Epithelial cell of umbilical artery (primary cell): ENCODE results near the gene GPM6B. TPM values are rescaled to one million over a fixed set of nuclear protein-coding genes. Genes with fewer than 3 reads are reported as not detected.

Source experiments
- total RNA-seq: library from RNA; depleted of rRNA; stranded (reverse); fragments of >200 nt; gene quantifications from 2 replicates; pipeline ENCODE4 v1.2.3, GENCODE V29; 2014

The GPM6B gene
- 0.46 and 2.3 TPM in 2 replicates for total RNA-seq

DNA sequence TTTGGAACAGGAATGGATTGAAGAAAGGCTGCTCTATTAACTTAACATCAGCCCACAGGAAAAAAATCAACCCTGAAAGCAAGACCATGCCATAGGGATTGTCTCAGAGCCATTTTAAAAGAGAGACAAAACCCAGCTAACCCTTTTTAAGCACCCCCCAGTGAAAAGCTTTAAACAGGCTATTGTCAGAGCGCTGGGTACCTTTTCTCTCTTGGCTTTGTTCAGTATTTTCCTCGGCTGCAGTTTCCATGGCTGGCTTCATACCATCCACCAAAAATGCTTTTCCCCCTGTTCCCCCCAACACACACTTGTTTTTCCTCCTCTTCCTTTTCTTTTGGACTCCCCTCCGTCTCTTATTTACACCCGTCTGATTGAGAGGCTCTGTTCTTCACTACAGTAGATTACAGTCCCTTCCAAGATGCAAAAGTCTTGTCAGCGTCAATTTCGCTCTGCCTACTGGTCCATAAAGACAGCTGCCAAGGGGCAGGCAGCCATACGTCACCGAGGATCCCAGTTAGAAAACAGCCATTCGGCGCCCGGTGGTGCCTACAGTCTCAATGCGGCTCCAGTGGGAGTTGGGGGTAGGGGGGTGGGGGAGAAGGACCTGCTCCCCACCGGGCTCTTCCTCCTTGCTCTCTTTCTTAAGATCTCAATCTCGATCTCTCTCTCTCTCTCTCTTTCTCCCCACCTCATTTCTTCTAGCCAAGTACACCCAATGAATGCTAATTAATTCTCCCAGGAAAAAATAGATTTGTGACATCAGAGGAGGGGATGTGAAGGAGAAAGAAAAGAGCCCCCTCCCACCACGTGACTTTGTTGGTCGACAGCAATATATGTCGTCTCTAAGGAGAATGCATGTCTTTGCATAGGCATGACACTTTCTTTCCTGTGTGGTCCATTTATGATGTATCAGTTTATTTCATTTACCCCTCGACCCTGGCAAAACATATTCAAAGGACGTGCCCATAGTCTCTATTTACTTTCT lies at the start of gene GPM6B:
Gene GPM6B, minus strand, starts transcription at position 451 of the 985 bp plus-strand sequence. Its CDS starts 189 bp downstream, at position 262.

DNA sequence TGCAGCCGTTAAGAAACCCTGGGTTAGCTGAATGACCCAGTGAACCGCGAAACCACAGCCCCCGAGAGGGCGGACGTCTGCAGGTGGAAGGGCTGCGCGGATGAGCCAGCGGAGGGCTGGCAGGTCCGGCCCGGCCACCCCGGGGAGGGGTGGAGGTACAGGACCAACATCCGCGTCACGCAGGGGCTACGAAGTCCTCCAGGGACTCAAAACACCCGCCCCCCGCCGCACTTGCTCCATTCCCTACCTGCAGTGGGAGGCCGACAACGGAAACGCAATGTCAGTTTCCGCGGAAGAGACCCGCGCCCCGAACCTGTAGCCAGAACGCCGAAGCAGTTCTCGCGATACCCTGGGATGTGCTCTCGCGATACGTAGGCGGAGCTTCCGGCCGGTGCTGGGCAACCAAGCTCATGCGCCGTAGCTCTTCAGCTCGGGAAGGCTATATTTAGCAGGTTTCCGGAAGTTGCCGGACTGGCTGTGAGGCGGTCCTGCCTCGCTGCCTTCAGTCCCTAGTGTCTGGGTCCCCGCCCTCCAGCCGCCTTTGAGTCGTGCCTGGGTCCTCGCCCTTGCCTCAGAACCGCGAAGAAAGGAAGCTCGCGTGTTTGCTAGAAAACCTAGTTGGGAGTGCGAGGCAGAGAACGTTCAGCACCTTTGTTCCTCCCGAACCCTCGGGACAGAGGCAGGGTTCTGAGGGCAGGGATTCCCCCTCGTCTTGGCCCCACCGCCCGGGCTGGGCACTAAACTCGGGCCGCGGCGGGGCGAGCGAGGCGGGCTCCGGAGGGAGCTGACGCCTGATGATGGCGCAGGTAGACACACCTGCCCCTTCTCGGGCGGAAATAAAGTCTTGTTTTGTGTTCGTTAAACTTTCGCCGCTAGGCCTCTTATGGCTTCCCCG lies 82.4 kb downstream of the GPM6B start, which contains the start of the genes OFD1 and TRAPPC2:
Gene OFD1, plus strand, starts transcription at position 471 of the 895 bp plus-strand sequence. Its CDS starts 324 bp downstream, at position 795.
Gene TRAPPC2, minus strand, starts transcription at position 343 of the 895 bp plus-strand sequence. CDS start 14,657 bp downstream, outside the sequence.

Other genes starting within 250 kb of the GPM6B start
- gene EGFL6, start 247.5 kb downstream of the GPM6B start, total RNA-seq = not detected in 2 replicates
- gene TCEANC, start 164.0 kb downstream of the GPM6B start, total RNA-seq = 0.65 and 1.4 TPM in 2 replicates
- gene RAB9A, start 128.0 kb downstream of the GPM6B start, total RNA-seq = 20.8 and 23.3 TPM in 2 replicates
- gene TRAPPC2, start 82.5 kb downstream of the GPM6B start, total RNA-seq = 15.9 and 21.4 TPM in 2 replicates
- 6.2 and 8.4 TPM in 2 replicates for gene OFD1, start 82.3 kb downstream of the GPM6B start, total RNA-seq
- gene GEMIN8, start 212.8 kb upstream of the GPM6B start, total RNA-seq = 16.6 and 17.0 TPM in 2 replicates